Adrenal gland (tissue), 12 donors: Measurements from ENCODE around the gene DTX3L. TPM values are rescaled to one million over a fixed set of nuclear protein-coding genes. Genes with fewer than 3 reads are reported as not detected.

Source experiments
- DNase-seq, 7 donors: peaks; one replicate each; pipeline ENCODE4 v3.0.0-alpha.2; 2019 to 2020
- H3K27ac ChIP-seq, 5 donors: fragments of 200-600 bp; sonication (generic) in 4 of 5; 1 replicate in 3 of 5; 2 replicates in 2 of 5; pipeline versions ENCODE4 v1.5.1 to v1.8.0; 2016 to 2020; ENCODE audit warnings: mild to moderate bottlenecking in 1 of 5
- H3K27me3 ChIP-seq: fragments of 200-600 bp; 2 replicates; pipeline ENCODE4 v1.8.0; 2021
- H3K36me3 ChIP-seq, 2 donors: fragments of 200-600 bp; replicated peaks in 1 of 2; 1 replicate in 1 of 2; 2 replicates in 1 of 2; pipeline versions ENCODE4 v1.5.1 to v1.8.0; 2018 to 2022
- H3K4me1 ChIP-seq, 2 donors: fragments of 200-600 bp; replicated peaks in 1 of 2; 1 replicate in 1 of 2; 2 replicates in 1 of 2; pipeline versions ENCODE4 v1.5.1 to v1.8.0; 2018 to 2021
- H3K4me3 ChIP-seq, 4 donors: fragments of 200-600 bp; sonication (generic) in 3 of 4; one replicate each; pipeline ENCODE4 v1.5.1; 2016 to 2018
- H3K9me3 ChIP-seq, 3 donors: fragments of 200-600 bp; sonication (generic) in 1 of 3; replicated peaks in 1 of 3; 1 replicate in 2 of 3; 2 replicates in 1 of 3; pipeline versions ENCODE4 v1.5.1 to v1.8.0; 2016 to 2021
- POLR2A ChIP-seq, 2 donors: fragments of 450-650 bp; IDR thresholded peaks; one replicate each; pipeline ENCODE4 v1.6.1; 2017; ENCODE audit warnings: antibody characterized with exemption in 2 of 2, mild to moderate bottlenecking in 2 of 2, moderate library complexity in 1 of 2
- WGBS, 4 donors: extraction: QIAGEN DNeasy Blood & Tissue Kit in 2 of 4; methylation state at CpG; one replicate each; pipeline versions ENCODE4 v1.1.5 to v1.1.7; 2013 to 2017; 5-methylcytosine and 5-hydroxymethylcytosine counted together
- intact Hi-C, 2 donors: fragments of 100-400 bp; cut with DNase I; formaldehyde crosslinking; loops; one replicate each; pipeline versions ENCODE4 v1.14.1 to v1.15.0; 2022 to 2023
- polyA plus RNA-seq, 3 donors: library from polyadenylated mRNA; stranded (reverse); fragments of 200-250 nt in 2 of 3; fragments of 350-450 nt in 1 of 3; fragmentation: Illumina TruSeq in 1 of 3; extraction: RNeasy Lipid Tissue Mini Kit (QIAGEN cat#74804) in 1 of 3; gene quantifications; one replicate each; pipeline ENCODE4 v1.2.3, GENCODE V29; 2013 to 2014
- total RNA-seq, 9 donors: library from RNA; depleted of rRNA in 4 of 9; stranded (reverse); fragments of >200 nt in 4 of 9; fragments of 120-200 nt in 1 of 9; fragmentation: NEBNext Ultra II Directional in 1 of 9; extraction: Animal tissue kit (Norgen Biotek cat#: 25700) in 1 of 9; gene quantifications; one replicate each; pipeline versions ENCODE4 v1.1.0 to v1.2.4, GENCODE V29; 2013 to 2023
- TF ChIP-seq, protein P1 (sequence below), 6 experiments: fragments of 450-650 bp in 4 of 6; fragments of 200-600 bp in 2 of 6; sonication (generic) in 1 of 6; IDR thresholded peaks; 1 replicate in 5 of 6; 2 replicates in 1 of 6; pipeline versions ENCODE4 v1.5.1 to v1.8.0; 2016 to 2021; ENCODE audit warnings: antibody characterized with exemption in 6 of 6, mild to moderate bottlenecking in 2 of 6, moderate library complexity in 1 of 6
- donor health status: healthy with polysubstance abuse.
- donor health status: Bipolar disorder and iron deficiency.
- donor health status: DM: yes; HTN: yes; CAD: no.
- donor health status: DM: no; HTN: no; CAD: no.
- donor health status: DM: no; HTN: no; CAD: no.
- donor health status: DM: yes; HTN: yes; CAD: no.

DTX3L gene
- total and polyA plus RNA-seq, 12 donors = 6.0 to 46.6 (median 27.7) TPM

DNA sequence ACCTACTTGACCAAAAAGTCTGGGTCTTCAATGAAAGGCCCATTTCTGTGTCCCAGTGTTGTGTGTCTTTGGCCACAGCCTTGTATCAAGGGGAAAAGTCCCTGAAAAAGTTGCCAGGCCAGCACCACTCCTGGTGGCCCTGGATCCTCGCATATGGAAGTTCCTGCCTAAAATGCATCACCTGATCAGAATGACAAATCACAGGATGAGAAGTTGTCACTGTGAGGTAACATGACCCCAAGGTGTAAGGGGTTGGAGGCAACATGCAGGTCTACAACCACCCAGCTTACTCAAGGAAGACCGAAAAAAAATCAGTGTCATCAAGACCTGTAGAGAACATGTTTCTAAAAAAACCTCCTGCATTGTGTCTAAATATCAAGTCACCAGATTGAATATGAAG is 38.9 kb downstream of the DTX3L start:
- 67 to 78% (median 74%) methylated on average over 2 of the region's 2 CpGs for WGBS, 4 donors
- Histone ChIP-seq H3K4me3 (no peak overlapping the region), H3K27ac (no peak overlapping the region), H3K9me3 (no peaks in the 10 kb centered on the region), H3K4me1 (no peaks in the 10 kb centered on the region), H3K27me3 (no peaks in the 10 kb centered on the region), H3K36me3 (no peaks in the 10 kb centered on the region)
- intact Hi-C loops = no loop called here
- no peak for DNase-seq
- TF ChIP-seq, protein P1, sequence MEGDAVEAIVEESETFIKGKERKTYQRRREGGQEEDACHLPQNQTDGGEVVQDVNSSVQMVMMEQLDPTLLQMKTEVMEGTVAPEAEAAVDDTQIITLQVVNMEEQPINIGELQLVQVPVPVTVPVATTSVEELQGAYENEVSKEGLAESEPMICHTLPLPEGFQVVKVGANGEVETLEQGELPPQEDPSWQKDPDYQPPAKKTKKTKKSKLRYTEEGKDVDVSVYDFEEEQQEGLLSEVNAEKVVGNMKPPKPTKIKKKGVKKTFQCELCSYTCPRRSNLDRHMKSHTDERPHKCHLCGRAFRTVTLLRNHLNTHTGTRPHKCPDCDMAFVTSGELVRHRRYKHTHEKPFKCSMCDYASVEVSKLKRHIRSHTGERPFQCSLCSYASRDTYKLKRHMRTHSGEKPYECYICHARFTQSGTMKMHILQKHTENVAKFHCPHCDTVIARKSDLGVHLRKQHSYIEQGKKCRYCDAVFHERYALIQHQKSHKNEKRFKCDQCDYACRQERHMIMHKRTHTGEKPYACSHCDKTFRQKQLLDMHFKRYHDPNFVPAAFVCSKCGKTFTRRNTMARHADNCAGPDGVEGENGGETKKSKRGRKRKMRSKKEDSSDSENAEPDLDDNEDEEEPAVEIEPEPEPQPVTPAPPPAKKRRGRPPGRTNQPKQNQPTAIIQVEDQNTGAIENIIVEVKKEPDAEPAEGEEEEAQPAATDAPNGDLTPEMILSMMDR (IDR thresholded peaks at IDR 0.05) = no peak
- no peak for TF ChIP-seq POLR2A (IDR thresholded peaks at IDR 0.05)

DNA sequence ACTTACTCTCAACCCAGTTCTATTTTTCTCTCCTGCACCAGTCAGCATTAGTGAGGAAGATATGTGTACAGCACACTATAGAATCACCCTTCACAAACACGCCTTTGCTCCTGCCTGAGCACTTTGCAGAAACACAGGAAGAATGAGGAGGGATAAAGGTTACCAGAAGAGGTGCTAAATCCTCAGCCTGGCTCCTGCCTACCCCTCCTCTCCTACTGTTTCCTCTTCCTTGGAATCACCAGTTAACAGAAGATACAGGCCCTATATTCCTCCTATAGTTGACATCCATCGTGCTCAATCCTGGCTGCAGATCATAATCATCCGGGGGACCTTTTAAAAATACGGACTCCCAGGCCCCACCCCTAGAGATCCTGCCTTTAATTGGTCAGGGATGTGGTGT is 42.2 kb downstream of the DTX3L start:
- no peaks in the 10 kb centered on the region for H3K36me3 ChIP-seq
- H3K4me3 ChIP-seq = no peak overlapping the region
- H3K9me3 ChIP-seq = no peaks in the 10 kb centered on the region
- TF ChIP-seq POLR2A (IDR thresholded peaks at IDR 0.05) = no peak
- TF ChIP-seq, protein P1 (IDR thresholded peaks at IDR 0.05) = no peak
- no peak overlapping the region for H3K27ac ChIP-seq
- DNase-seq = no peak
- H3K27me3 ChIP-seq = no peaks in the 10 kb centered on the region
- no peaks in the 10 kb centered on the region for H3K4me1 ChIP-seq
- WGBS, 4 donors = 64 to 80% (median 77%) methylated on average over 4 of the region's 4 CpGs
- intact Hi-C loops = no loop called here

DNA sequence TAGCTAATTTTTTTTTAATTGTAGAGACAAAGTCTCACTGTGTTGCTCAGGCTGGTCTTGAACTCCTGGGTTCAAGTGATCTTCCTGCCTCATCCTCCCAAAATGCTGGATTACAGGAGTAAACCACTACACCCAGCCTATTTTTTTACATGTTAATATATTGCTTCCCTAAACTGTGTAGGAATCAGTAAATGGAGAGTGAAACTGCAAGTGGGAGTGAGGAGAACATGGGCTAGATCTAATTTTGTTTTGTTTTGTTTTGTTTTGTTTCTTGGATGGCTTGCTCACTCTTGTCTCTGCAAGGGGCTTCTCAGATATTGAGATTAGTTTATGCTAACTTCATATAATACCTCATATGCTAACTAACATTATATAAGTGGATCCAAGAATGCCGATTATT is 44.8 kb downstream of the DTX3L start:
- H3K4me1 ChIP-seq = no peaks in the 10 kb centered on the region
- H3K4me3 ChIP-seq = no peak overlapping the region
- no peaks in the 10 kb centered on the region for H3K36me3 ChIP-seq
- H3K9me3 ChIP-seq = no peaks in the 10 kb centered on the region
- WGBS, 4 donors = 92 to 95% (median 94%) methylated on average over 1 of the region's 1 CpG
- TF ChIP-seq, protein P1 (IDR thresholded peaks at IDR 0.05) = no peak
- no peak for TF ChIP-seq POLR2A (IDR thresholded peaks at IDR 0.05)
- DNase-seq = no peak
- intact Hi-C loops = no loop called here
- no peak overlapping the region for H3K27ac ChIP-seq
- no peaks in the 10 kb centered on the region for H3K27me3 ChIP-seq

DNA sequence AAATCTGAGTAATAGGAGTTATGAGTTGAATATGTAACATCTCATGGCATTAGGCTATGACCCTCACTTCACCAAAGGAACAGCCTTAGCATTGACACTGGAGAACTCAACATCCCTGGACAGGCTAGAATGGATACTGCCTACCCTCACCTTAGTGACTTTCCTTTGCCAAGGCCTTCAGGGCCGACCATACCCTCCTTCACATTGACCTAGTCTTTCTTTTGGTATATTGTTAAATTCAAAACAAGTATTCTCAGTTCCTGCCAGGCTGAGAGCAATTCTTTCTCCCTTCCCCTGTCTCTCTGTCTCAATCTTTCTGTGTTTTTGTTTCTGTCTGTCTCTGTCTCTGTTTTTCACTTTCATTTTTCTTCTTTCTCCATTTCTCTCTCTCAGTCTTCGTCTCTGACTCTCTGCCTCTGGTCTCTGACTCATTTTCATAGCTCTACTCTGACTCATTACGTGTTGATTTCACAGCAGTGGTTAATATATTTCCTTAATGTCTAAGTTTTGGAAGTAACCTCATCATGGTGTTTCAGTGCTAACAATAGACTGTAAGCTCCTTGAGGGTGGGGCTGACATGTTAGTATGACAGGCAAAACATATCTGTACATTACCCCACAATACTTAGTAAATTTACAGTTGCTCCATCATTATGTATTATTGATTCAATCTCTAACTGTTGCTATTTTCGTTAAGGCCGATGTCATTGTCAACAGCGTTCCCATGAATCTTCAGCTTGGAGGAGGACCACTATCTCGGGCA is 45.8 kb downstream of the DTX3L start:
- no peaks in the 10 kb centered on the region for H3K4me1 ChIP-seq
- H3K9me3 ChIP-seq = no peaks in the 10 kb centered on the region
- H3K27ac ChIP-seq = peak overlapping the region in 3 of 5 donors; percentile 19 to 60 (median 43)
- 63 to 70% (median 68%) methylated on average over 7 of the region's 7 CpGs for WGBS, 4 donors
- no peaks in the 10 kb centered on the region for H3K27me3 ChIP-seq
- TF ChIP-seq, protein P1 (IDR thresholded peaks at IDR 0.05) = no peak
- TF ChIP-seq POLR2A (IDR thresholded peaks at IDR 0.05) = no peak
- DNase-seq = peak in 1 of 7 donors; percentile 2
- intact Hi-C loops = no loop called here
- H3K36me3 ChIP-seq = no peaks in the 10 kb centered on the region
- peak overlapping the region in 2 of 4 donors; percentile 5 to 27 for H3K4me3 ChIP-seq
